Measurements from ENCODE around the gene JAKMIP1. TPM values are rescaled to one million over a fixed set of nuclear protein-coding genes. Genes with fewer than 3 reads are reported as not detected.

Gene JAKMIP1
- total RNA-seq, 1 experiment from 2014 or later = not detected

GRCh38 chr4:5999356-5999755, 201.0 kb downstream of the JAKMIP1 start:
- H4K20me1 ChIP-seq (ENCODE audit: insufficient read depth) = no peaks in the 10 kb centered on the region
- ChIA-PET CTCF (interaction anchor here (1.9 kb wide), 1 partner anchor 90 kb away, joined by 5 read pairs; no protein-coding TSS in a partner anchor), POLR2A (ENCODE audit: unreplicated experiment) (no interaction called here)
- H3K4me1 ChIP-seq (replicated peaks; ENCODE audit: insufficient read depth) = no peaks in the 10 kb centered on the region
- no peaks in the 10 kb centered on the region for H3K36me3 ChIP-seq (ENCODE audit: low read depth)
- H3K4me2 ChIP-seq = no peak overlapping the region
- H3K4me3 ChIP-seq = no peak overlapping the region
- H3F3A ChIP-seq (ENCODE audit: insufficient read depth, low read depth) = no peaks in the 10 kb centered on the region
- no peaks in the 10 kb centered on the region for H3K79me2 ChIP-seq (ENCODE audit: low read depth)
- H3K27ac ChIP-seq = no peak overlapping the region
- H3K9me3 ChIP-seq (ENCODE audit: insufficient read depth, low read depth) = no peaks in the 10 kb centered on the region
- TF ChIP-seq EZH2 (IDR thresholded peaks at IDR 0.05; ENCODE audit: low read depth) (no peak), CTCF (conservative IDR thresholded peaks at IDR 0.05) (no peak)
- BruUV-seq (replicated peaks) = no TSS peak
- DNase-seq = no peak
- intact Hi-C loops (cut with micrococcal nuclease; ENCODE audit: unreplicated experiment) = loop anchor here (2.0 kb wide), 1 partner anchor 251 kb away; no protein-coding TSS in a partner anchor
- no peaks in the 10 kb centered on the region for H3K9me2 ChIP-seq (ENCODE audit: insufficient read depth)
- H3K27me3 ChIP-seq (ENCODE audit: insufficient read depth, low read depth) = peaks cover 30% of the 10 kb centered on the region
- no peak overlapping the region for H2AFZ ChIP-seq

GRCh38 chr4:5998333-5998936, 201.9 kb downstream of the JAKMIP1 start:
- Histone ChIP-seq H4K20me1 (ENCODE audit: insufficient read depth) (no peaks in the 10 kb centered on the region), H3K4me1 (replicated peaks; ENCODE audit: insufficient read depth) (no peaks in the 10 kb centered on the region), H3K9me2 (ENCODE audit: insufficient read depth) (no peaks in the 10 kb centered on the region), H3K9me3 (ENCODE audit: insufficient read depth, low read depth) (no peaks in the 10 kb centered on the region), H3F3A (ENCODE audit: insufficient read depth, low read depth) (no peaks in the 10 kb centered on the region), H3K36me3 (ENCODE audit: low read depth) (no peaks in the 10 kb centered on the region), H3K4me3 (no peak overlapping the region), H3K27me3 (ENCODE audit: insufficient read depth, low read depth) (peaks cover 36% of the 10 kb centered on the region), H3K79me2 (ENCODE audit: low read depth) (no peaks in the 10 kb centered on the region), H3K4me2 (no peak overlapping the region), H3K27ac (no peak overlapping the region), H2AFZ (no peak overlapping the region)
- intact Hi-C loops (cut with micrococcal nuclease; ENCODE audit: unreplicated experiment) = loop anchor here (1.0 to 2.0 kb wide), 3 partner anchors 89 to 329 kb away; no protein-coding TSS in a partner anchor
- ChIA-PET POLR2A (ENCODE audit: unreplicated experiment) (no interaction called here), CTCF (interaction anchor here (0.6 to 1.9 kb wide), 7 partner anchors 91 to 1738 kb away, joined by 3 to 5 read pairs (median 3); partner anchors contain the start of gene TBC1D14)
- DNase-seq = peak in 1 of 2 experiments; percentile 58
- no TSS peak for BruUV-seq (replicated peaks)
- TF ChIP-seq CTCF (conservative IDR thresholded peaks at IDR 0.05) (peak; percentile 87), EZH2 (IDR thresholded peaks at IDR 0.05; ENCODE audit: low read depth) (no peak)

GRCh38 chr4:5996641-5997040, 203.7 kb downstream of the JAKMIP1 start:
- no peak for TF ChIP-seq EZH2 (IDR thresholded peaks at IDR 0.05; ENCODE audit: low read depth)
- TF ChIP-seq CTCF (conservative IDR thresholded peaks at IDR 0.05) = no peak
- Histone ChIP-seq H4K20me1 (ENCODE audit: insufficient read depth) (no peaks in the 10 kb centered on the region), H3K36me3 (ENCODE audit: low read depth) (no peaks in the 10 kb centered on the region), H3F3A (ENCODE audit: insufficient read depth, low read depth) (no peaks in the 10 kb centered on the region), H3K27me3 (ENCODE audit: insufficient read depth, low read depth) (peaks cover 49% of the 10 kb centered on the region), H3K9me3 (ENCODE audit: insufficient read depth, low read depth) (no peaks in the 10 kb centered on the region), H3K4me2 (no peak overlapping the region), H3K27ac (no peak overlapping the region), H2AFZ (no peak overlapping the region), H3K4me3 (no peak overlapping the region), H3K9me2 (ENCODE audit: insufficient read depth) (no peaks in the 10 kb centered on the region), H3K4me1 (replicated peaks; ENCODE audit: insufficient read depth) (no peaks in the 10 kb centered on the region), H3K79me2 (ENCODE audit: low read depth) (no peaks in the 10 kb centered on the region)
- DNase-seq = no peak
- CTCF ChIA-PET = no interaction called here
- intact Hi-C loops (cut with micrococcal nuclease; ENCODE audit: unreplicated experiment) = no loop called here
- BruUV-seq (replicated peaks) = no TSS peak
- POLR2A ChIA-PET (ENCODE audit: unreplicated experiment) = no interaction called here

Measured in PC-9 (cell line).